Stimulated activated naive CD4-positive, alpha-beta T cell (primary cell): ENCODE measurements around the gene RPL13.

Experiments
- DNase-seq, 6 experiments: peaks; one replicate each; lab custom pipeline; 2025; lab: John Stamatoyannopoulos, UW

Gene RPL13

DNA sequence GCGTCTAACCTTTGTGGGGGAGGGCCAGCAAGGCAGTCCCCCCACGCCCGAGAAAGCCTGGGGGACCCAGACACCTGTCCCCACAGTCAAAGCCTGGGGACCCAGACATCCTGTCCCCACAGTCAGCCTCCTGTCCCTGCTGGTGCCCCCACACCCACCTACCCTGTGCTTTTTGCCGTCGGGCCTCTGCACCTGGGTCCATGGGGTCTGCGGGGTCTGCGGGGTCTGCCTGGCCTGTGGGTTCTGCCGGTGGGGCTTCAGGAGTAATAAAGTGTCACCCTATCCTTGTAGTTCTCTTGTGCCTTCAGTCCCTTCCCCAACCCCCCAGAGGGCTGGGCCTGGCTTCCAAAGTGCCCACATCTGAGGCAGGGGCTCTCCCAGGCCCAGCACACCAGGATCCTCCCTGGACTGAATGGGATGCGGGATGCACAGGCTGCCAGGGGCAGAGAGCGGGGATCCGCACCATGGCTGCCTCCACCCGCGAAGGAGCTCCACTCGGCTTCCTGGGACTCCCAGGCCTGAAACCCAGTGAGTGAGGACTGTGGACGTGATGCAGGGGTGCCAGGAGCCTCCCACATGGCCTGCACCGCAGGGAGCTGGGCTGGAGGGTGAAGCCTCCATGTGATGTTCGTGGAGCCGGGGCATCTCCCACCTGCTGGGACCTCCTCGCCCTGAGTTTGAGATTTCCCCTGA, 36.6 kb downstream of the RPL13 start:
- no peak for DNase-seq

DNA sequence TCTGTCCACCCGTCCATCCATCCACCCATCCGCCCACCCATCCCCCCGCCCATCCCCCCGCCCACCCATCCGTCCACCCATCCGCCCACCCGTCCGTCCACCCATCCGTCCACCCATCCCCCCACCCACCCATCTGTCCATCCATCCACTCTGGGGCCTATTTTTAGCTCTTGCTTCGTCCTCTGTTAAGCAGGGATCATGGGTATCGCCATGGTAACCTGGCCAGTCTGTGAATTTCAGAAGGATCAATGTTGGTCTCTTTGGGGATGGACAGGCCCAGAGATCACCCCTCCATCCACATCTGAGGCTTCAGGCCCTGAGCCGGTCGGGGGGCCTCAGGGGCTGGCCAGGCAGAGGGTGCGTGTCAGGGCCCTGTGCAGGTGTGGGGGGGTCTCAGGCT, 37.7 kb downstream of the RPL13 start:
- no peak for DNase-seq

DNA sequence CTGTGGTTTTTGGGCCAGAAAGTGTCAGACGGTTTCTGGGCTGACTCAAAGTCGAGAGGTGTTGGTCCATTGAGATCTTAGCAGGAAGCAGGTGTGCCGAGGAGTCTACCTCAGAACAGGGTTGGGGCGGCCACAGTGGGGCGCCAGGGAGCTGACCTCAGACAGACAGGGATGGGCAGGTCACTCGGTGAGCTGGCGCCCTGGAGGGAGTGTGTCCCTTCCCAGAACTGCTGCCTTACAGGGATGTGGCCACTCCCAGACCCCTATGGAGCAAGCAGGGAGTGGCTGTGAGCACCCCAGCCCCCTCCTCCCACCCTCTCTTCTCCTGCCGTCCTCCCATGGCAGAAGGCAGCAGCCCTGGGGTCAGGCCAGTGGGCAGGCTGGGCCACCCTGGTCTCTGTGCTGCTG, 39.0 kb downstream of the RPL13 start:
- no peak for DNase-seq

DNA sequence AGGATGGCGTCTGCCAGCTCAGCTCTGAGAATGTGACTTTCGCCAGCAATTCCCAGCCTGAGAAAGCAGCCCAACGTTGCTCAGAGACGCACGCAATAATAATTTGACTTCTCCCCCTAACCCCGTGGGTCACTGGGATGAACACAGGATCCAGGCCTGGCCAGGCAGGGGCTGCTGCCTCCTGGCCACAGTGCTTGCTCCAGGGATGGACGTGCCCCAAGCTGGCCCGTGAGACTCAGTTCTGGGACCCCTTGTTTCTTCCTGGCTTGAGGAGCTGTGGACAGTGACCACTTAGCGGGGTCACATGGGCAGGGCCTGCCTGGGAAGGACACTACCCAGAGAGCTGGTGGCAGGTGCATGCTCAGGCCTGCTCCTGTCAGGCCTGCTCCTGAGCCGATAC, 39.4 kb downstream of the RPL13 start:
- DNase-seq: no peak

DNA sequence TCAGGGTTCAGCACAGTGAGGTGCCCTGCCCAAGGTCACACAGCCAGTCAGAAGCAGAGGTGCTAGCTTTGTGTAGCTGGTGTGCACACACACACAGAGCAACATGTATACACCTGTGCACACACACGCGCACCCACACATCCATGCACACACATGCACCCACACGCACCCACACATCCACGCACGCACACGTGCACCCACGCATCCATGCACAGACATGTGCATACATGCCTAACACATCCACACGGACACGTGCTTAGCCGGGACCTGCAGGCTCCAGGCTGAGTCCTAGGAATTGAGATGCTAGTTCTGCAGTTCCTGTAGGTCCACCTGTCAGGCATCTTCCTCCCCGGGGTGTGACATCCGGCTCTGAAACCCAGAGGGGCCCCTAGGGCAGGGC, 39.9 kb downstream of the RPL13 start:
- no peak for DNase-seq

DNA sequence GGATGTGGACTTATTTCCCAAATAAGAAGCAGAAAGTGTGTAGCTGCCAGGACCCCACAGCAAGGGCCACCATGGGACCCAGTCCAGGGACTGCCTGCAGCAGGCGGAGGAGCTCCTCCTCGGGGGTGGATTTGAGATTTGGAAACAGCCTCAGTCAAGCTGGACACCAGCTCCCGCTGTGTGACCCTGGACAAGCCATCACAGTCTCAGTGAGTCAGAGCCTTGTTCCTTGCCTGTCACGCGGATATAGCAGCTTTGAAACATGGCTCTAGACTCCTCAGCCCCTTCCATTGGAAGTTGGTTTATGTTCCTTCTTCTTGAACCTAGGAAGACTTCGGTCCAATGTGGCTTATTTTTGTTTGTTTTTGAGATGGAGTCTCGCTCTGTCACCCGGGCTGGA, 40.5 kb downstream of the RPL13 start:
- no peak for DNase-seq

DNA sequence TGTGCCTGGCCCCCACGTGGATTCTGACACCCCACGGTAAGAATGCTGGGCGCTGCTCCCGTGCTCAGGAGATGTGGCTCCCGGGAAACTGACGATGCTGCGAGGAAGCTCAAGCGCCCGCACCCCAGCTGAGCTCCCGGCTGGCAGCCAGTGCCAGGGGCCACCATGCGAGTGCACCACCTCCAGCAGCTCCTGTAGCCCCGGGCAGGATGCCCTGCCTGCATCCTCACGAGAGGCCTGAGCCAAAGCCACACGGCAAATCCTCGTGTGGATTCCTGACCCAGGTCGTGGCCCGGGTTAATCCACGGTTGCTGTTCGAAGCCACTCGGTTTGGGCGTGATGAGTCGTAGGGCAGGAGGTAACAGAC, 41.4 kb downstream of the RPL13 start:
- no peak for DNase-seq

DNA sequence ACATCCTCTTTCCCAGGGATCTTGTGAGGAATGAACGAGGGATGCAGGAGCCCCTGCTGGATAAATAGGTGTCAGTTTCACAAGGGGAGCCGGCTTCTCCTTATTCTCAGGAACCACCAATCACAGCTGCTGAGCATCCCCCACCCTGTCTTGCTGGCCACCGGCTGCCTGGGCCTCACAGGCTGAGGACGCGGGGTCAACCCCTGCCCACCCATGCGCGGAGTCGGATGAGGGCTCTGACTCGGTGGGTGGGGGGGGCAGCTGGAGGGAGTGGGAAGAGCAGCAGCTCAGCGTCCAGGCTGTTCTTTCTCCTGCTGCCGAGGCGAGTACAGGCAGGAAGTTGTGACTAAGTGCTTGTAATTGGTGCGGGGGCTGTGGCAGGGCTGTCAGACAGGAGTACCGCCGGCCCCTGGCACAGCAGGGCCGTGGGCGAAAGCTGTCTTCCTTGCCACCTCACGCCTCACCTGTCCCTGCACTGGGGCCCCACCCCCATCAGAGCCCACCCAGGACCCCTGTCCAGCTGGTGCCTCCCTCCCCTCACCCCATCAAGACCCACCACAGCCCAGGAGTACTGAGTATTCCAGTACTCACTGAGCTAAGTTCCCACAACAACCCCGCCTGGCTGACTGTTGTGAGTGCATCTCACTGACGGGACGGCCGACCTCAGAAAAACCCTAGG, 41.9 kb downstream of the RPL13 start:
- peak in 3 of 6 experiments; percentile 14 to 31 (median 26) for DNase-seq

DNA sequence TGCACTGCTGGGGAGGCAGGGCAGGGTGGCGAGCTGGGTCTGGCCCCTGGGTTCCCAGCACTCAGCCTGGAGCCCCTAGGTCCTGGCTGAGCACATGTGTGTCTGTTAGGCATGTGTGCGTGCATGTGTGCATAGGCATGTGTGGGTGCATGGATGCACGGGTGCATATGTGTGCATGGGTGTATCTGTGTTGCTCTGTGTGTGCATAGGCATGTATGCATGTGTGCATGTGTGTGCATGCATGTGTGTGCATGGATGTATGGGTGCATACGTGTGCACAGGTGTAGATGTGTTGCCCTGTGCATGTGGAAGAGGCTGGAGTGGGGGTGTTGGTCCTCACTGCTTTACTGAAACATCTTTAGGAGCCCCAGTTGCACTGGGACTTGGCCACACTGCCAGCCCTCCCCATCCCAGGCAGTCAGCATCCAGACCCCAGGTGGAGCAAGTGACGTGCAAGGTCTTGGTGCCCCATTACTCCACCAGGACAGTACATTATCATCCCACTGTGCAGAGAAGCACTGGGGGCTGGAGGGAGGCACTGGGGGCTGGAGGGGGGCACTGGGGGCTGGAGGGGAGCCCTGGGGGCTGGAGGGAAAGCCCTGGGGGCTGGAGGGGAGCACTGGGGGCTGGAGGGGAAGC, 42.6 kb downstream of the RPL13 start:
- no peak for DNase-seq

DNA sequence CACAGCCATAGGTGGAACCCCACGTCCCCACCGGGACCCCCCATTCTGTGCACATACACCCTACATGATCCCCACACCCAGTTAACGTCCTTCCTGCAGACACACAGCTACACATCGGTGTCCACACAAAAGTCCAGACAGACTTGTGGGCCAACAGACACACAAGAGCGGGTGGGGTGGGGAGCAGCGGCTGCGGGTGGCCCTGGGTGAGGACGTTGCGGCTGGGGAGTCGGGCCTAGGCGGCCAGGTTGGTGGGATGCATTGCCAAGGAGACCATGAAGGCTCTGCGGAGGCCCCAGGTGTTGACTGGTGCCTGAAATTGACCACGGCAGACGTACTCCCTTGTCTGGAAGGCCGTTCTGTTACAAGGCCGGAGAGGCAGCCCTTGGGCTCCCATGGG, 44.3 kb downstream of the RPL13 start:
- DNase-seq: no peak

DNA sequence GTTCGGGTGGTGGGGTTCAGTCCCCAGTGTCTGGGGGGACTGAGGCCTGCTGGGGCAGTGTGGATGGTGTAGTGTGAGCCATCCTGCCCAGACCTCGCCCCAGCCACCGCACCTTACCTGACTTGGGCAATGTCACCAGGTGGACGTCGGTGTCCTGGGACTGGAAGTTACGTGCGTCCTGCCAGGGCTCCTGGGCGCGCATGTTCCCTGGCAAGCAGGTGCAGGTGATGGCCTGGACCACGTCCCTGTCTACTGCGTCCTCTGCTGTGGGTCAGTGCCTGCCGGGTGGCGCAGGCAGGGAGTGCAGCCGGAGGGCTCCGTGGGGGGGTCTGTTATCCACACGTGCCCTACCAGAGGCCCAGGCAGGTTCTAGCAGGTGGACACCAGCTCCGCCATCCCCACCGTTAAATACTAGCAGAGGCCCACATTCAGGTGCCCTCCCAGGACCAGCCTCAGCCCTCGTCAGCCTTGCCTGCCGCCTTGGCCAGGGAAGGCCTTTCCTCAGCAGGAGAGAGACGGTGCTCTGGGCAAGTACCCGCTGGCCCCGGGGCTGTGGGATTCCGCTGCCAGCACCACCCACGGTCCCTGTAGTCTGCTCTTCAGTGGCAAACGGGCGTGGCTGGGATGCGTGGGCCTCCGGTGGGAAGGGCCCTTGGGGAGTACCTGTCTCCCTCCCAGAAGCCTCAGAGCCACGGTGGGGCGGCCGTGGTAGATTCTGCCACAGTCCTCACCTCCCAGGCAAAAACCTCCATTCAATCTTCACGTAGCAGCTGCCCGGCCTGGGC, 44.9 kb downstream of the RPL13 start:
- DNase-seq: no peak

DNA sequence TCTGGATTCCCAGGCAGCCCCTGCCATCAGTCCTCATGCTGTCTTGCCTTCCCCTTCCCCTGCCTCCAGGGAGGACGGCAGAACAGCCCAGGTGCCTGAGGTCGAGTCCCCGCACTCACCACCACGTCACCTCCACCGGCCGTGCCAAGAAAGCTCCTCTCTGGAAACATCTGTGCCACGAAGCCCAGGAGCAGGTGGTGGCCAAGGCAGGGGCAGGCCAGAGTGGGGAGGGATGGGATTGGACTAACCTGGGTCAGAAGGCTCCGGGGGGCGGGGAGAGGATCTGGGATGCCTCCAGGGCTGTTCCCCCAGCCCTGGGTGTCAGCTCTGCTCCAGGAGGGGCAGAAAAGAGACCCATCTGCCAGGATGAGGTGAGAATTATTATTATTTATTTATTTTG, 45.5 kb downstream of the RPL13 start:
- no peak for DNase-seq

DNA sequence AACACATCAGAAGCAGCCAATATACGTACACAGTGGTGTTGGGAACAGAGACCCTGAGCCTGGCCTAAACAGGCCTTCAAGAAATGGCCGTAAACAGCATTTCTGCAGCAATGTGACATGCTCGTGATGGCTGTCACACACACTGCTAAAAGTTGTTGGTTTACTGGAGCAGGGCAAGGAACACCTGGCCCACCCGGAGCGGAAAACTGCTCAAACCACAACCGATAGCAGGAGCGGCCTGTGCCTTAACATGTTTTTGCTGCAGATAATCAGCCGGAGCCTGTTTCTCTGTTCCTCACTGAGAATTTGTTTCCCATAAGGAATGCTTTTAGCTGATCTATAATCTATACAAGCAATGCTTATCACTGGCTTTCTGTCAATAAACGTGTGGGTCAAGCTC, 47.0 kb downstream of the RPL13 start:
- DNase-seq: no peak

DNA sequence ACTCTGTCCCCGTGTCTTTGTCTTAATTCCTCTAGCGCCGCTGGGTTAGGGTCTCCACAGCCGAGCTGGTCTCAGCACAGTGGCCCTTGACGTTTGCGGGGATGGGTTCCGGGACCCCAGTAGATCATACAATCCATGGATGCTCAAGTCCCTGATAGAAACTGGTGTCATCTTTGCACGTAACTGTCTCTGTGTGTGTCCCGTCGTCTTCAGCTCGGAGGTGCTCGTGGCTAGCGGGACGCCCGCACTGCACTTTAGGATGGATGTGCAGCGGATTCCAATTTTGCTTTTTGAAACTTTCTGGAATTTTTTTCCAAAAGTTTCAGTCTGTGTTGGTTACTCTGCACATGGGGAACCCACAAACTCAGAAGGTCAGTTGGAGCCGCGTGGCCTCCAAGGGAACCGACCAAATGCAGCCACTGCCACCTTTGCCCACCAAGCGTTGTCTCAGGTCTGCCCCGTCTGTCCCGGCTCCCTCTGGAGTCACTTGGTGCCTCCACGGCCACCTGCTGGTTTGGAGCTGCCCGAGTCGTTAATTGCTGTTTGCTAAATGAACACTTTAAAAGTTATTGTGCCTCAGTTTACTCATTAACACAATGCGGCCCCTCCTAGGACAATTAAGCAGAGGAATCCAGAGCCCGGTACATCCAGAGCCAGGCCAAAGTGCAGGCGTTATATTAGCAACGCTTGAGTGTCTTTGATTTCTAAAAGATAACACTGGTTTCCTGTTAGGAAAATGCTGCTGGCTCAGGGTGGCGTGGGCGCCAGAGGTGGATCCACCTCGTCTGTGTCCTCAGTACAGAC, 47.7 kb downstream of the RPL13 start:
- no peak for DNase-seq

DNA sequence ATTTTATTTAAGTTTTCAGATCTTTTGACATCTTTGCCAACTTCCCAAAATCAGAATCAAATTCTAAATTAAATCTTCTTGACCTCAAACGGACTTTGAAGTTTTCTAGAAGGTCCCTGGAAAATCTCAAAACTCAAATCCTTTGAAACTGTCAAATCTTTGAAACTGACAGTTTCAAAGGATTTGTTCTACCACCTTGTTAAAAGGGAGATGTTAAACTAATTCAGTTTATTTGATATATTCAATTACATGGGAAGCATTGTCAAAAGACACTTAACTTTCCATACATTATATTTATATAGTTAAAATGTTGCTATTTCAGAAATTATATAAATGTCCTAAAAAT, 49.6 kb downstream of the RPL13 start:
- no peak for DNase-seq

DNA sequence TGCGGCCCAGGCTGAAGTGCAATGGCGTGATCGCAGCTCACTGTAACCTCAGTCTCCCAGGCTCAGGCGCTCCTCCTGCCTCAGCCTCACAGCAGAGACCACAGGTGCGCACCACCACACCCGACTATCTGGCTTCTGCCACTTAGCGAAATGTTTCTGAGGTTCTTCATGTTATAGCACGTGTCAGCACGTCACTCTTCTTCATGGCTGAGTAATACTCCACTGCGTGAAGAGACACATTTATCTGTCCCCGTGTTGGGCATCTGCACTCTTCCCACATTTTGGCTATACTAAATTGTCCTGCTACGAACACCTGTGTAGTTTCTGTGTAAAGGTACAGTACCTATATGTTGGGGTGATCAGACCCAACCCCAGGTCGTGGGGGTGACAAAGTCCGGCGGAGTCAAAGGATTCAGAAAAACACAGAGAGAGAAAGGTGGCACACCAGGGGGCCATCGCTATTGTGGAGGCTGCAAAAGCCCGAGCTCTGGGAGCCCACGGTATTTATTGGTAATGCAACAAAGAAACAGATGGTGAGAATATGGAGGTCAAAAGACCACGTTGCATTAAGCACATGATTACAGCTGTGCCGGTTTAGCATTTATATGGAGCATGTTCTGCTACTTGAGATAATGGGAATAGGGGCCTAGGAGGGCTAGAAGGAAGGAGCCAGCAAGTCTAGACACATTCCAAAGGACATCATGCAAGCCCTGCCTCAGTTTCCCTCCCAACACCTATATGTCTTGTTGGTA, 52.1 kb downstream of the RPL13 start:
- no peak for DNase-seq

DNA sequence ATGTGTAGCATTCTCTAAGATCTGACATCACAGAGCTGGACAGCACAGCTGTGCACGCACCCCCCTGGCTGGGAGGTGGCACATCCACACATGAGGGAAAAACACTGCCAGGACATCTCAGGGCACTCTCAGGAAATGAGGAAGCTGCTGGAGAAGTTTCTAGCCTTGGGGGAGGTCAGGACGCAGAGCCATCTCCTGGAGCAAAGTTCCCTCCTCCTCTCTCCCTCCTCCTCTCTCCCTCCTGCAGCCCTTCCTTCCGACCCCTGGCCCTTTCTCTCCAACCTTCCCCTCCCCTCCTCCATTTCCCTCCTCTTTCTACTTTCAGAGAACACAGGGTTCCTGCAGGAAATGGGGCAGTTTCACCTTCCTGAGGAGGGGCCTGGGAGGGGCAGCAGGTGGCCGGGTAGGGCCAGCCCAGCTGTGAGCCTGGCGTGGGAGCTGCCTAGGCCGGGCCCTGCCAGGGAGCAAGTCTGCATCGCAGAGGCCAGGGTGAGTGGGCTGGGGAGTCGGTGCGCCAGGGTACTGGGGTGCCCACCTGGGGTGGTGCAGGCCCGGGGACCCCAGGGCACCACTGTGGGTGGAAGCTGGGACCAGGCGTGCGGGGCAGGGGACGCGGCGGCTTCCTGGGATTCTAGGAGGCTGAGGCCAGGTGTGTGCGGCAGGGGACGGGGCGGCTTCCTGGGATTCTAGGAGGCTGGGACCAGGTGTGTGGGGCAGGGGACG, 52.9 kb downstream of the RPL13 start, which contains the start of gene DPEP1:
Gene DPEP1 (plus strand): TSS at position 412 of the 723 bp plus-strand sequence. CDS start 16,769 bp downstream, outside the sequence.
- no peak for DNase-seq

DNA sequence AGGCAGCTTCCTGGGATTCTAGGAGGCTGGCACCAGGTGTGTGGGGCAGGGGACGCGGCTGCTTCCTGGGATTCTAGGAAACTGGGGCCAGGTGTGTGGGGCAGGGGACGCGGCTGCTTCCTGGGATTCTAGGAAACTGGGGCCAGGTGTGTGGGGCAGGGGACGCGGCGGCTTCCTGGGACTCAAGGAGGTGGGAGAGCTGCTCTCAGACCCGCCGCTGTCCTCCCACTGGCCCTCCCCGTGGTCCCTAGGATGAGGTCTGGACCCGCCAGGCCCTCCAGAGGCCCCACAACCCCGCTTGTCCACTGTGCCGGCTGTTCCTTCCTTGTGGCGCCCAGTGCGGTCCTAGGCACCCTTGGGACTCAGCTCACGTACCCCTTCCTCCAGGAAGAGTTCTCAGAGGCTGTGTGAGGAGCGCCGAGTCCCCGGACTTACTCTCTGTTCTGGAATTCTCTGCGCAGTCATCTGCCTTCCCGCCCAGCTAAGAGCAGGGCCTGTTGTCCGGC, 53.5 kb downstream of the RPL13 start:
- DNase-seq: no peak
